Activated CD4-positive, alpha-beta T cell treated with anti-CD3 and anti-CD28 coated beads, Interleukin-2, amount 50 U/mL, for 48 hours (primary cell): ENCODE data around the gene ABCA12.
"Not testable (repeated sequence)": the region's sequence is repeated elsewhere in the genome, so short reads cannot be mapped to it uniquely, and the experiment has no call there.

ENCODE experiments used
- DNase-seq, 2 experiments: peaks; one replicate each; pipeline ENCODE4 v3.0.0-alpha.2; 2020

The ABCA12 gene, protein sequence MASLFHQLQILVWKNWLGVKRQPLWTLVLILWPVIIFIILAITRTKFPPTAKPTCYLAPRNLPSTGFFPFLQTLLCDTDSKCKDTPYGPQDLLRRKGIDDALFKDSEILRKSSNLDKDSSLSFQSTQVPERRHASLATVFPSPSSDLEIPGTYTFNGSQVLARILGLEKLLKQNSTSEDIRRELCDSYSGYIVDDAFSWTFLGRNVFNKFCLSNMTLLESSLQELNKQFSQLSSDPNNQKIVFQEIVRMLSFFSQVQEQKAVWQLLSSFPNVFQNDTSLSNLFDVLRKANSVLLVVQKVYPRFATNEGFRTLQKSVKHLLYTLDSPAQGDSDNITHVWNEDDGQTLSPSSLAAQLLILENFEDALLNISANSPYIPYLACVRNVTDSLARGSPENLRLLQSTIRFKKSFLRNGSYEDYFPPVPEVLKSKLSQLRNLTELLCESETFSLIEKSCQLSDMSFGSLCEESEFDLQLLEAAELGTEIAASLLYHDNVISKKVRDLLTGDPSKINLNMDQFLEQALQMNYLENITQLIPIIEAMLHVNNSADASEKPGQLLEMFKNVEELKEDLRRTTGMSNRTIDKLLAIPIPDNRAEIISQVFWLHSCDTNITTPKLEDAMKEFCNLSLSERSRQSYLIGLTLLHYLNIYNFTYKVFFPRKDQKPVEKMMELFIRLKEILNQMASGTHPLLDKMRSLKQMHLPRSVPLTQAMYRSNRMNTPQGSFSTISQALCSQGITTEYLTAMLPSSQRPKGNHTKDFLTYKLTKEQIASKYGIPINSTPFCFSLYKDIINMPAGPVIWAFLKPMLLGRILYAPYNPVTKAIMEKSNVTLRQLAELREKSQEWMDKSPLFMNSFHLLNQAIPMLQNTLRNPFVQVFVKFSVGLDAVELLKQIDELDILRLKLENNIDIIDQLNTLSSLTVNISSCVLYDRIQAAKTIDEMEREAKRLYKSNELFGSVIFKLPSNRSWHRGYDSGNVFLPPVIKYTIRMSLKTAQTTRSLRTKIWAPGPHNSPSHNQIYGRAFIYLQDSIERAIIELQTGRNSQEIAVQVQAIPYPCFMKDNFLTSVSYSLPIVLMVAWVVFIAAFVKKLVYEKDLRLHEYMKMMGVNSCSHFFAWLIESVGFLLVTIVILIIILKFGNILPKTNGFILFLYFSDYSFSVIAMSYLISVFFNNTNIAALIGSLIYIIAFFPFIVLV (N-terminal part only)

DNA sequence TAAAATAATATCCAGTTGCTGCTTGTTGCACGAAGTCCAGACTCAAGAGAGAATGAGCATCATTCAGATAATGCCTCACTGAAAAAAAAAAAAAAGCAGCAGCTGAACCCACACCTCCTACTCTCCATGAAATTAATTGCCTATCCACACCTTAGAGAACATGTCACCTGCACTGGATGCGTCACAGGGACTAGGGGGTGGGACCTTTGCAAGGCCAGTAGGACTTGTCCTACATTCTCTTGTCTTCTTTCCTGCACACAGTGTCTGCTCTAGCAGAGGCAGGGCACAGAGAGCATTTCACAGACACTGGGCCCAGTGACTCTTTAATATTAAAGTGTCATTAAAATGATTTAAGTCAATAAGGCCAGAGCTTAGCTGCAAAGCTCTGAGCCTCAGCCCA lies at the start of gene ABCA12:
Gene ABCA12 (minus strand): TSS at position 148 of the 400 bp plus-strand sequence. CDS start 418 bp downstream, outside the sequence.
- no peak for DNase-seq

DNA sequence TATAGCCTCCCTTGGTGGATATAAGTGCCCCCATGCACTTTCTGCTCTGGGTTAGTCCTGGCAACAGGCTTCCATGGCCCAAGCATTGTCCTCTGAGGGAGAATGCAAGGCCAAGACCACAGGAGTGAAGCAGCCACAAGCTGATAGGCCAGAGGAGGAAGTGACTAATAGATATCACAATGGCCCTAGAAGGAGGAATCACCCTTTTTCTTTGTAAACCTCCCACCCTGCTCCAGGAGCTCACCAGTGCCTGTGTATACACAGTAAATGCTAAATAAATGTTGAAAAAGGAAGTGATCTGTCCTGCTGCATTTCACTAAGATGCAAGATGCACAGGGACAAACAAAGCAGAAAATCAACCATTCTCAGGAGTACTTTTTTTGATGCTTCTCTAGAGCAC lies 49.7 kb upstream of the ABCA12 start:
- no peak for DNase-seq

DNA sequence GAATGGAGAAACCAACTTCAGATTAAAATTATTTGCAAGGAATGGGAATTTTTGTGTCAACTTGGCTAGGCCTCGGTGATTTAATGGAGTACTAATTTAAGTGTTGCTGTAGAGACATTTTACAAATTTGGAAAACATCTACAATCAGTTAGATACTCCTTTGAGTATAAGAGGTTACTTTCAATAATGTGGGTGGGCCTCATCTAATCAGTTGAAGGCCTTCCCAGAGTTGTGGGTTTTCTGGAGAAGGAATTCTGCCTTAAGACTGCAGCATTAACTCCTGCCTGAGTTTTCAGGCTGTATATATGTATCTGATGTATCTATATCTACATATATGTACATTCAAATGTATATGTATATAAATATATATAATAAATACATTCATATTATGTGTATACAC lies 47.6 kb upstream of the ABCA12 start:
- no peak for DNase-seq

DNA sequence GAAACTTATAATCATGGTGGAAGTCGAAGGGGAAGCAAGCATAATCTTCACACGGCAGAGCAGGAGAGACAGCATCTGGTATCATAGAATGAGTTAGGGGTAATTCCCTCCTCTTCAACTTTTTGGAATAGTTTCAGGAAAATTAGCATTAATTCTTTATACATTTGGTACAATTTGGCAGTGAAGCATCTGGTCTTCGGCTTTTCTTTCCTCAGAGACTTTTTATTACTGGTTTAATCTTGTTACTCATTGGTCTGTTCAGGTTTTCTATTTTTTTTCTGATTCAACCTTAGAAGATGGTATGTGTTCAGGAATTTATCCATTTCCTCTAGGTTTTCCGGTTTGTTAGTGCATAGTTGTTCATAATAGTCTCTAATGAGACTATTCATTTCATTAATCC lies 39.7 kb upstream of the ABCA12 start:
- DNase-seq: no peak

DNA sequence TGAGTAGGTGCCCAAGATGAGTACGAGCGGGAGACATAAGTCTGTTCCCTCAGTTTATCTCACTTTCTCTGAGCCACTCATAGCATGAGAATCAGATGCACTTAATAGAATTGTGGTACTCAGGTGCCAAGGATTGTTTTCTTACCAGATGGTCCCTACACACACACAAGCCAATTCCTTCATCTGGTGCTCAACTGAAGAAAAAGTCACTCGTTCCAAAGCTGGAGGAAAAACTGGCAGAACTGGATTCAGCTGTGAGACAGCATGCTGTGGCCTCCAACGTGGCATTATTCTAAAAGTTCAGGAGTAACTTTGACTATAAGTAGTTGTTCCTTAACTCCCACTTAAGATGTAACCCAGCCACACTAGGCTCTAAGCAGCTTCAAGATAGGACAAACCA lies 33.4 kb upstream of the ABCA12 start:
- no peak for DNase-seq

DNA sequence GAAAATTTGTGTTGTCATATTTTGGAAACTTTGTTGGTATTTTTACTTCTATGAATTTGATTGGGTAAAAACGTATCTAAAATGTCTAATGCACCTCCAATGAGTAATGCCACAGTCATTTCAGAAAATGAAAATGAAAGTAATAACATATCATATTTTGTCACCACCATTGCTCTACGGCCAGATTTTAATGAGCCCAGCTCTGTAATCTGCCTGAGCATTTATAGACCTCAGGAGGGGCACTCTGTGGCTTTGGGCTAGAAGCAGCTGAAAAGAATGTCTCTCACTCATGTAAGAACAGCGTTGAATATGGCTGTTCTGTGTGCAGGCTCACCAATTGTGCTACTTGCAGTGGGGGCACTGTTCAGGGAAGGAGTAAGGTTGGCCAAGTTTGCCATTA lies 32.7 kb upstream of the ABCA12 start:
- no peak for DNase-seq

DNA sequence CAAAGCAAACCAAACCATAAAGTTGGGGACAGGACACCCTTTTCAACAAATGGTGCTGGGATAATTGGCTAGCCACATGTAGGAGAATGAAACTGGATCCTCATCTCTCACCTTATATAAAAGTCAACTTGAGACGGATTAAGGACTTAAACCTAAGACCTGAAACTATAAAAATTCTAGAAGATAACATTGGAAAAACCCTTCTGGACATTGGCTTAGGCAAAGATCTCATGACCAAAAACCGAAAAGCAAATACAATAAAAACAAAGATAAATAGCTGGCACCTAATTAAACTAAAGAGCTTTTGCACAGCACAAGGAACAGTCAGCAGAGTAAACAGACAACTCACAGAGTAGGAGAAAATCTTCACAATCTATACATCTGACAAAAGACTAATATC lies 28.1 kb upstream of the ABCA12 start:
- not testable (repeated sequence) for DNase-seq

DNA sequence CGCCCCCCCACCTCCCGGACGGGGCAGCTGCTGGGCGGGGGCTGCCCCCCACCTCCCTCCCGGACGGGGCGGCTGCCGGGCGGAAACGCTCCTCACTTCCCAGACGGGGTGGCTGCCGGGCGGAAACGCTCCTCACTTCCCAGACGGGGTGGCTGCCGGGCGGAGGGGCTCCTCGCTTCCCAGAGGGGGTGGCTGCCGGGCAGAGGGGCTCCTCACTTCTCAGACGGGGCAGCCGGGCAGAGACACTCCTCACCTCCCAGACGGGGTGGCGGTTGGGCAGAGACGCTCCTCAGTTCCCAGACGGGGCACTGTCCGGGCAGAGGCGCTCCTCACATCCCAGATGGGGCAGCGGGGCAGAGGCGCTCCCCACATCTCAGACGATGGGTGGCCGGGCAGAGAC lies 24.9 kb upstream of the ABCA12 start:
- DNase-seq: not testable (repeated sequence)

DNA sequence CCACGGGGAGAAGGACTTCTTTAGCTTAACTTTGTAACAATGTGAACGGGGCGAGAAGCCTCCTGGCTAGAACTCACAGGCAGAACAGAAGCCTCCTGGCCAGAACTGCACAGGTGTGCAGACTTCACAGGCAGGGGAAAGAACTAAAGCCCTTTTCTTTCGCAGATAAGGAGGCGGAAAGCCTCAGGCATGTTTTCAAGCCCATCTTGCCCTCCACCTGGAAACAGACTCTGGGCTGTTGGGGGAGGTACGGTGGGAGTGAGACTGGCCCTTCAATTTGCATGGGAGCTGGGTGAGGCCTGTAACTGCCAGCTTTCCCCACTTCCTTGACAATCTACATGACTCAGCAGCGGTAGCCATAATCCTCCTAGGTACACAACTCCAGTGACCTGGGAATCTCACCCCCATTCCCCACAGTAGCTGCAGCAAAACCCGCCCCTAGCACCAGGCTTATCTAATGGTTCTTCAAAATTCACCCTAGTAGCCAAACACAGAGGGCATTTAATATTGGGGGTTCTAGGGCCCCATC lies 22.9 kb upstream of the ABCA12 start:
- DNase-seq: no peak

DNA sequence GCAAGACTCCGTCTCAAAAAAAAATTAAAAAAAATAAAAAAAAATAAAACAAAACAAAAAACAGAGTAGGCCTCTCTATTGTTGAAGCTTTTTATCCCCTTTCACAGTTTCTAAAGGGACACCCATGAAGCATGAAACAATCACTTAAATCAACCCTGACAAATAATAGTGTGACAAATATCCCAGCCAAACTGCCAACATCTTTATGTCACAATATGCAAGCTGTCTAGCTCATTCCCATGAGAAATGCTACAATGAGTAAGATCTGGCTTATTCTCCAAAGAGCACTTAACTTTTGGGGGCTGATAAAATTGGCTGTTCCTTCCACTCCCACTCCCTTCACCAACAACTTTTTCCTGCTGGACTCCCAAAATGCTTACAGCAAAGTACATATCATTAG lies 21.7 kb upstream of the ABCA12 start:
- DNase-seq: no peak

DNA sequence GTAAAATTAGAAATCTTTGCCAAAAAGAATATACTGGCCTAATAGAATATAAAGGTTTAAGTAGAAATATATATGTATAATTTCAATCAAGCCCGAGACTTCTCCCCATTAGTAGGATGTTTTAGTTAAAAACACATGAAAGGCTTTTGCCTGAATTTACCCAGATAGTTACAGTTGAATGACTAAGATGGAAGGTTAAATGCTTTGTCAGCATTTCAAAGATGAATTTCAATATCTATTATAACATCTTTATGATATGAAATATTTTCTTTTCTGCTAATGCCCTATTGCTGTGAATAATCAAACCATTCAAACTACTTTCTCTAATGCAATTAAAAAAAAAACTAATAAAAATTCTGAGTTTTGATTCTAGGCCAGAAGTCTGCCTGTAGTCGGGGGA lies 18.0 kb upstream of the ABCA12 start:
- DNase-seq: no peak

DNA sequence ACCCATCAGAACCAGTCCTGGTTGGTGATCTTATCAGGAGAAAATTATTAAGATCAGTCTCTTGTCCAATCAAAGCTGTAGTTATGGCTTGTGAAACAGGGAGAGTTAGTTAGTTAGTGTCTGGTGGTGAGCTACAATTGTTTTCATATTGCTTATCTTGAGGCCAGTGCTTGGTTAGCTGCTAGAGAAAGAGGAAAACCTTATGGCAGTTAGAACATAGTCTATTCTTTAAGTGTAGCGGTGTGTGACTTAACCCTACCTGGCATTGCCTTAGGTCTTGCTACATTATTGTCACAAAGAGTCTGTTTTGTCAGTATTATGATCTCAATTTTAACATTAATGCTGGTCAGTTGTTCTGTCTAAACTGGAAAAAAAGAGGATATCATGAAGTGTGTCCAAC lies 11.5 kb upstream of the ABCA12 start:
- DNase-seq: no peak

DNA sequence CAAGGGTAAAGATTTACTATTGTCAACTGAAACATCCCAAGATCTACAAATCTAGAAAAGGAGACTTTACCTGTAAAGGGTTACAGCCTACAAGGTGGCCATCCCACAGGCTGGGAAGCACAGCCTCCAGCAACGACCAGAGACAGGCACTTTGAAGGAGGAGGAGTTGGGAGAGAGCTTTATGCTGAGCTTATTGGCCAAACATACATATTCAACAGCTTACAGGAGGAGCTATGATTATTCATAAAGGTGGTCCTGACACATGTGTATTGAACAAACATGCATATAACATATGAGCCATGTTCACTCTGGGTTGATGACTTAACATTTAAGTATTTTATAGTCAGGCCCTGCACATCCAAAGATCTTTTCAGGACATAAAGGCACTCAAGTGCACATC lies 11.1 kb upstream of the ABCA12 start:
- no peak for DNase-seq

DNA sequence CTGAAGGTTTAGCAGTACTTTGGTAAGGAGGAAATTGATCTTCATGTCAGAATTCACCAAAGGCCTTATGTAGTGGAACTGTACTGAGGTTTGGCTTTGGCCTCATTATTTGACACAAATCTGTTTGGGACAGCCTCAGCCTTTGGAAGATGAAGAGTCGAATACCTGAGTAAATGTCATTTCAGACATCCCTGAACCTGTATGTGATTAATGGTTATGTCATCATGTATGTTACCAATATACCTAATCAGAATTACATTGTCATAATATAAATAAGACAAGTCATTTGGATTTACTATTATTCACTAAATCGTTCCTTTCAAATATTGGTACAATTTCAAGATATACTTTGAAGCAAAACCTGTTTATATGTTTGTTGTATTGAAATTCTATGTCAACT lies 10.6 kb upstream of the ABCA12 start:
- no peak for DNase-seq

DNA sequence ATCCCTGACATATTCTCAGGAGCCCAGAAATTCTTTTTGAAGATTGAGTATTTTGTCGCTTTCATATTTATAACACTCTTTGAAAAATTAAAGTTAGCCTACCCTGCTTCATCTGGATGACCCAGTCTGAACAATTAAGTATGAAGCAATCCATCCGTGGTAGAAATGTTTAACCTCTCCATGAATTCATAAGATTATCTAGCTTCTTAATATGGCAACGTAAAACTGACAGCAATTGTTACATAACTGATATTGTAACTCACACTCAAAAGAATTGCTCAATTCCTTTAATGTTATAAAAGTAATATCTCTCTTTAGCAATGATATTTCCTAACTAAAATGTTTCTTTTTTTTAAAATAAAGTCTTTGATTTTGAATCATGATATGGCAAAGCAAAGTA lies 7.2 kb upstream of the ABCA12 start:
- DNase-seq: no peak

DNA sequence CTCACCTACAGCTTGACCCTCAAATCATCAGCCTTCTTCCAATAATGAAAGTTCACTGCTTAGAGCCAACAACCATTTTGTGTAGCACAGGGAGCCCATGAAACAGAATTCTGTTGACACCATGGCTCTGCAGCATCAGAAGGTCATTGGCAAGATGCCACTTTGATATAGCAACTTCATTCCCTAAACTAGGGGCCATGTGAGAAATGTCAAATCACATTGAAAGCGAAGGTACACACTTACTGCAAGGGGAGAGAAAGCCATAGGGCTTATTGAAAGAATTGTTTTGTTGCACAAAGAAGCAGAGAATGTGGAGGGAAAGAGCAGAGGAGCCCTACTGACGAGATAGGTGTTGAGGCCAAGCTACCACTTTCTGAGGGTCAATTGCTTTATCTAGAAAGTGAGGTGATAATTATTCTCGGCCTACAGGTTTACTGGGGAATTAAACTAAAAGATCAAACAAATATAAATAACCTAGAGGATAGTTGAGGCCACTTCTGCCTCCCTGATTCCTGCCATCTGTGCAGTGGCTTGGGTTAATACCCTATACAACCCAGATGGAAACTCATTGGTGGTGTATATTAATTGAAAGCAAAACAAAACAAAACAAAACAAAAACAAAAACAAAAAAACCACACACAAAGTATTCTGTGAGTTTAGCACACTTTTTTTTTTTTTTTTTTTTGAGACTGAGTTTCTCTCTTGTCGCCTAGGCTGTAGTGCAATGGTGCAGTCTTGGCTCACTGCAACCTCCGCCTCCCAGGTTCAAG lies 5.9 kb upstream of the ABCA12 start:
- no peak for DNase-seq

DNA sequence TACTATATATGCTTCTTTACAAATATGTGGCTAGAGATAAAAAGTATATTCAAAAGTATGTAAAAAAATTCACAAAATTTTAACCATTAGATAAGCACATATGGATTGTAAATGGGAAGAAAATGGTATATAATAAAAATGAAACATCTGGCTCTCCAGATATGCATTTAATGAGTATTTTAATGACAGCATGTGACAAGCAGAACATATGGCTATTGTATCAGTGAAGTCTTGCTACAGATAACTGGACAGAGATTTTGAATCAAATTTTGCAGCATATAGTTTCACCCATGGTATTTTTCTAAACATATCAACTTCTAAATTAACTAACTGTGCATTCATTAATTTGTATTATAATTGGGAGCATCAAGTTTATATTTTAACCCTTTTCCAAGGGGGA lies 5.0 kb upstream of the ABCA12 start:
- no peak for DNase-seq

DNA sequence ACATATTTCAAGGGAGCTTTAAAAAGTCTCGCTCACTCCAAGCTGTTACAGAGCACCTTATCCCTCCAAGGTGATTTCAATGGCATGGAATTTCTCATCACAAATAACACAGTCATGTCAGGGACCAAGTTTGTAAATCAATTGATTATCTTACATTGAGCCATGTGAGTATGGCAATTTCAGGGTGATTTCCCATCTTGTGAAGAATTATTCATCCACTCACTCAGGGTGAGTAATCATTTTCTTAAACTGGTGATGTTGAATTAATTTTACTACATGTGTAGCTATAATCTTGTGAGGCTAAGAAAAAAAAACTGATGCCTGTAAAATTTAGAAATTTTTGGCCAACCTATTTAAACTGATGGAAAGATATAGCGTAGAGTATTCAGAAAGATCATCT lies 3.3 kb upstream of the ABCA12 start:
- no peak for DNase-seq

DNA sequence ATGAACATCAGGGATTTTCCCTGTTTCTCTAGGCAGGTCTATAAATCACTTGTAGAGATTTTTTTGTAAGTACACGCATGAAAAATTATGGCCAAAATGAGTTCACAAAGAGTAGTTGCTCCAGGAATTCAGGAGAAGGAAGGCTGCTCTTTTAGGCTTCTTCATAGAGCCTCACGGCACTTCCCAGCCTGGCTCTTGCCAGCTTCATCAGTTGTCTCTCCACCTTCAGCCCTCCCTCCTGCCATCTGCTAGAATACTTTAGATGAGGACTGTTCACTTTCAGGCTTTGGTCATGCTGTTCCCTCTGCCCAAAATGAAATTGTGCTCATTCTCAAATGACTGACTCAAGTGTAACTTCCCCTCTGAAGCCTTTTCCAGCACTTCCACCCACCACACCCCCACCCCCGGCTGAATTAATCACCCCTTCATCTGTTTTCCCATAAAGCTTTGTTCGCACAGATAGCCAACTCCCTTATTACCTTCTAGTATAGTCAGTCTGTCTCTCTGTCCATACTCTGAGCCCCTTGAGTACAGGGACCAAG lies 1.8 kb upstream of the ABCA12 start:
- no peak for DNase-seq

DNA sequence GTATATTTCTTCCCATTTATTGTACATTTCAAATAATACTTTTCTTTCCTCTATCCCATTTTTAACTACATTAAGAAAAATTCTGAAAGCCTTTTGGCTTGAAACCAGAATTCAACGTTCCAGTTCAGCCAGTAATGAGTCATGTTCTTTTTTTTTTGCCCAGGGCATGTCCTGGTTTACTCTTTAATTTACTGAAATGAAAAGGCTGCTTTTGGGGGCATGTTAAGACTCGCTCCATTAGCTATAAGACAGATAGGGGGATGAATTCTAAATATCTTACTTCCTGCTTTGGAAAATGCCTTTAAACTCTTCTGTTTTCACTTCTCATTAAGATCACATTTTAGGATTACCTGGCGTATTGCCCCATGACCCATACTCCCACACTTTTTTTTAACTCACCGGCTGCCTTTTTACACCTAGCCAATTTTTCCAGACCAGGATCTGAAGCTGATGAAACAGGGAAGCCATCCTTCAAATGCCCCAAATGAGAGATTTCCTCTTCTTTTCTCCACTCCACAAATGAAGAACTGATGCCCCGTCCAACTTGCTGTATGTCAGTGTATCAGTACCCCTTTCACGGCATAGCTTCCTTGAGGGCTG lies 585 bp downstream of the ABCA12 start:
- DNase-seq: no peak

DNA sequence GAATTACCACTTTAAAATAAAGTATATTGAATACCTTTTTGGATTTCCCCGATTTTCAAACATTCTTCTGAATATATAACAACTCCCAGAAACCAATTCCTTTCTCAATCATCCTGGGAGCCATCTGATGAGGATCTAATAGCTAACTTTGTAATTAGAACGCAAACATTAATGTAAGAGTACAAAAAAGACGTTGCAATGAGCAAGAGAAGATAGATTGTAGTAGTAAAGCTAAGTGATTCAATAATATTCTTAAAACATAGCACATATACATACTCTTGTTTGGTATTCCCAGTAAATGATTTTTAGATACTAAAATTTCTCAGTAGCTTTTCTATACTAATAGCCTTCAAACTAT lies 1.1 kb downstream of the ABCA12 start:
- DNase-seq: no peak
